BLaER1 (cell line): ENCODE measurements around the gene SMIM1.

ENCODE experiments used
- H3K27ac ChIP-seq: shearing (Covaris generic); formaldehyde crosslinking; 2 replicates; pipeline ENCODE4 v1.8.1; 2022
- H3K27me3 ChIP-seq: shearing (Covaris generic); formaldehyde crosslinking; 2 replicates; pipeline ENCODE4 v1.8.1; 2022
- H3K36me3 ChIP-seq: shearing (Covaris generic); formaldehyde crosslinking; 2 replicates; pipeline ENCODE4 v1.8.1; 2022
- H3K4me1 ChIP-seq: shearing (Covaris generic); formaldehyde crosslinking; 2 replicates; pipeline ENCODE4 v1.8.1; 2022
- H3K4me2 ChIP-seq: shearing (Covaris generic); formaldehyde crosslinking; 2 replicates; pipeline ENCODE4 v1.8.1; 2022
- H3K4me3 ChIP-seq: shearing (Covaris generic); formaldehyde crosslinking; 2 replicates; pipeline ENCODE4 v1.8.1; 2022
- H3K9ac ChIP-seq: shearing (Covaris generic); formaldehyde crosslinking; 2 replicates; pipeline ENCODE4 v1.8.1; 2022
- H3K9me3 ChIP-seq: shearing (Covaris generic); formaldehyde crosslinking; 2 replicates; pipeline ENCODE4 v1.8.1; 2022
- H4K20me1 ChIP-seq: shearing (Covaris generic); formaldehyde crosslinking; 2 replicates; pipeline ENCODE4 v1.8.1; 2022
- Cebpa-rat ChIP-seq: shearing (Covaris generic); IDR thresholded peaks from 2 replicates; pipeline ENCODE4 v1.8.1; 2022

Gene SMIM1

DNA sequence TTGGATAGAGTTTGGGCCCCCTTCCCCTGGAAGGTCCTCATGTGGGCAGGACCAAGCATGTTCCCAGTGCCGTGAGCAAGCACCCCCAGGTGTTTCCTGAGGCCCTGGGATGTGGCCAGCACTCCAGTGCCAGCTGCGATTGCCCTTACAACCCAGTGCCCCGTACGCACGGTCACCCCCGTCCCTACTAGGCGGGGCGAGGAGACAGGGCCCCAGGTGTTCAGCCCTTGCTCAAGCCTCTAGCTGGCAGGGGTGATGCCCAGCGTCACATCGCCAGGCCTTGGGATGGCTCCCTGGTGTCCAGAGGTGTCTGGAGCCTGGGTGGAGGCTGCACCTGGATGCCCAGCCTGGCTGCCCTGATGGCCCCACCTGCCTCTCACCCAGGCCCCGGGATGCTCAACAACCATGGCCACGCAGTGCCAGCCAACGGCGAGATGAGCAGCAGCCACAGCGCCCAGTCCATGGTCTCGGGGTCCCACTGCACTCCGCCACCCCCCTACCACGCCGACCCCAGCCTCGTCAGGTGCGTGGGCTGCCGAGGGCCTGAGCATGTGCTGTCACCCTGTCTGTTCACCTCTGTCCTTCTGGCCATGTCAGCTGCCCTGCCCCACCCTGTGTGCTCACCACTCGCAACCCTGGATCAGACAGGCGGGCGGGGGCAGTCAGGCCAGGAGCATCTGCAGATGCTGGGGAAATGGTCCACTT lies 41.9 kb upstream of the SMIM1 start:
- H3K9me3 ChIP-seq, result no peaks in the 10 kb centered on the region
- H3K4me1 ChIP-seq, result peaks cover 37% of the 10 kb centered on the region
- H3K4me3 ChIP-seq, result no peak overlapping the region

DNA sequence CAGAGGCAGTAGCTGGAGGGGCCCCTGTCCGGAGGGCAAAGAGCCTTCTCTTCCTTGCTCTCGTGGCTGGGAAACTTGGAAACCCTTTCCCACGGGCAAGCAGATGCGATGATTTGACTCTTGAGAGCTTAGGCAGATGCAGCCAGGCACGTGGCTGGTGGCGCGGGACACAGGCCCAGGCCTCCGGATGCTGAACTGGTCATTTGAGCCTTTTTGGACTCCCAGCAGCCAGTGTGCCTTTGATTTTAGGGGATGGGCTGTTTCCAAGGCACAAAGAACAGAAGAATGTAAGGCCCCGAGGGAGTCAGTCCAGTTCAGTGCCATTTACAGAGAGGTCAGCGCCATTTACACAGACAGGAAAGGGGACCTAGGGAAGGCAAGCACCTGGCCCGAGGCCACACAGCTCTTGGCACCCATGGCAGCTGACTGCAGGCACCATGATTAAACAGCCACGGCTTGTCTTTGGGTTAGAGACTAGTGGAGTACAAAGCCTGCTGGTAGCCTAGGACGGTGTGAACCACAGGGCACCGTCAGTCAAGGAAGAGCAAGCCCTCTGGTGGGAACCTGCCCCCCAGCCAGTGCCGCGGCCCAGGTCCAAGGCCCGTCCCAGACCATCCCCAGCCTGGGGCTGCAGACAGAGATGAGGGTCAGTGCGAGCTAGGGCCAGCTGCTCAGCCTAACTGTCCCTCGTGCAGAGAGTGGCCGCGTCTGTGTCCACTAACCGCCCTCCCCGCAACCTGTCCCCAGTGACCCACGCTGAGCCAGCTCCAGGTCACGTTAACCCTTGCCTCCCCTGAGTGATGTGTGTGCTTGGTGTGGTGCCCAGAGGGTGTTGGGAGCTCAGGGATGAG lies 40.7 kb upstream of the SMIM1 start:
- Histone ChIP-seq H3K4me2 (peak overlapping the region; percentile 69; the same call in 1 of the 2 replicates), H3K9ac (no peak overlapping the region)

More for the DNA sequence above, 41.9 kb upstream of the SMIM1 start:
- H3K27ac ChIP-seq, result 0 out of 2 replicates have a peak overlapping the region, but pooled peaks have one; percentile 22
- peaks cover 13% of the 10 kb centered on the region for H3K36me3 ChIP-seq
- H3K9ac ChIP-seq, result no peak overlapping the region
- H3K27me3 ChIP-seq, result peaks cover 12% of the 10 kb centered on the region; the same call in 1 of the 2 replicates
- peak overlapping the region; percentile 69 for H3K4me2 ChIP-seq
- no peaks in the 10 kb centered on the region; the same call in 1 of the 2 replicates for H4K20me1 ChIP-seq
- TF ChIP-seq Cebpa-rat, result no peak

DNA sequence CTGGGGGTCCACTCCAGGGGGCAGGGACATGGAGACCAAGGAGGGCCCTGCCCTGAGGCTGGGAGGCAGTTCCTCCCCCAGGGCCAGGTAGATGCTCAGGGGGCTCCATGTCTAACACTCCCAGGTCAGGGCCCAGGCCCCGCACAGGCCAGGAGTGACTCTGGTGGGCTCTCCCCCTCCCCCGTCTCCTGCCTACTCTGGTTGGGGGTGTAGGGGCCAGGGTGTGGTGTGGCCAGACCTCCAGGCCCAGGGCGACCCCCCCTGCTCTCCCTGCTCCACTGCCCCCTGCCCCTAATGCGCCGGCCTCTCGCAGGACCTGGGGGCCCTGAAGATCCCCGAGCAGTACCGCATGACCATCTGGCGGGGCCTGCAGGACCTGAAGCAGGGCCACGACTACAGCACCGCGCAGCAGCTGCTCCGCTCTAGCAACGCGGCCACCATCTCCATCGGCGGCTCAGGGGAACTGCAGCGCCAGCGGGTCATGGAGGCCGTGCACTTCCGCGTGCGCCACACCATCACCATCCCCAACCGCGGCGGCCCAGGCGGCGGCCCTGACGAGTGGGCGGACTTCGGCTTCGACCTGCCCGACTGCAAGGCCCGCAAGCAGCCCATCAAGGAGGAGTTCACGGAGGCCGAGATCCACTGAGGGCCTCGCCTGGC lies 40.0 kb upstream of the SMIM1 start:
- Histone ChIP-seq H3K9ac (no peak overlapping the region), H3K4me2 (no peak overlapping the region), H3K4me3 (no peak overlapping the region), H3K9me3 (no peaks in the 10 kb centered on the region), H3K36me3 (peaks cover 30% of the 10 kb centered on the region), H3K27ac (no peak overlapping the region), H3K4me1 (peaks cover 46% of the 10 kb centered on the region), H3K27me3 (peaks cover 12% of the 10 kb centered on the region; the same call in 1 of the 2 replicates), H4K20me1 (no peaks in the 10 kb centered on the region; the same call in 1 of the 2 replicates)
- no peak for TF ChIP-seq Cebpa-rat

More for the DNA sequence above, 40.7 kb upstream of the SMIM1 start:
- Histone ChIP-seq H3K9me3 (no peaks in the 10 kb centered on the region), H3K27ac (no peak overlapping the region), H3K4me1 (peaks cover 46% of the 10 kb centered on the region), H3K36me3 (peaks cover 24% of the 10 kb centered on the region), H3K27me3 (peaks cover 12% of the 10 kb centered on the region; the same call in 1 of the 2 replicates), H3K4me3 (no peak overlapping the region), H4K20me1 (no peaks in the 10 kb centered on the region; the same call in 1 of the 2 replicates)
- no peak for TF ChIP-seq Cebpa-rat

DNA sequence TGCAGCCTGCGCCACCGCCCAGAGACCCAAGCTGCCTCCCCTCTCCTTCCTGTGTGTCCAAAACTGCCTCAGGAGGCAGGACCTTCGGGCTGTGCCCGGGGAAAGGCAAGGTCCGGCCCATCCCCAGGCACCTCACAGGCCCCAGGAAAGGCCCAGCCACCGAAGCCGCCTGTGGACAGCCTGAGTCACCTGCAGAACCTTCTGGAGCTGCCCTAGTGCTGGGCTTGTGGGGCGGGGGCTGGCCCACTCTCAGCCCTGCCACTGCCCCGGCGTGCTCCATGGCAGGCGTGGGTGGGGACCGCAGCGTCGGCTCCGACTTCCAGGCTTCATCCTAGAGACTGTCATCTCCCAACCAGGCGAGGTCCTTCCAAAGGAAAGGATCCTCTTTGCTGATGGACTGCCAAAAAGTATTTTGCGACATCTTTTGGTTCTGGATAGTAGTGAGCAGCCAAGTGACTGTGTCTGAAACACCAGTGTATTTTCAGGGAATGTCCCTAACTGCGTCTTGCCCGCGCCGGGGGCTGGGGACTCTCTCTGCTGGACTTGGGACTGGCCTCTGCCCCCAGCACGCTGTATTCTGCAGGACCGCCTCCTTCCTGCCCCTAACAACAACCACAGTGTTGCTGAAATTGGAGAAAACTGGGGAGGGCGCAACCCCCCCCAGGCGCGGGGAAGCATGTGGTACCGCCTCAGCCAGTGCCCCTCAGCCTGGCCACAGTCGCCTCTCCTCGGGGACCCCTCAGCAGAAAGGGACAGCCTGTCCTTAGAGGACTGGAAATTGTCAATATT lies 39.3 kb upstream of the SMIM1 start:
- Histone ChIP-seq H3K27ac (no peak overlapping the region), H3K36me3 (peaks cover 36% of the 10 kb centered on the region), H4K20me1 (no peaks in the 10 kb centered on the region; the same call in 1 of the 2 replicates), H3K9me3 (no peaks in the 10 kb centered on the region), H3K27me3 (peaks cover 12% of the 10 kb centered on the region; the same call in 1 of the 2 replicates), H3K4me1 (peaks cover 46% of the 10 kb centered on the region), H3K9ac (no peak overlapping the region), H3K4me2 (no peak overlapping the region), H3K4me3 (no peak overlapping the region)
- TF ChIP-seq Cebpa-rat, result no peak

DNA sequence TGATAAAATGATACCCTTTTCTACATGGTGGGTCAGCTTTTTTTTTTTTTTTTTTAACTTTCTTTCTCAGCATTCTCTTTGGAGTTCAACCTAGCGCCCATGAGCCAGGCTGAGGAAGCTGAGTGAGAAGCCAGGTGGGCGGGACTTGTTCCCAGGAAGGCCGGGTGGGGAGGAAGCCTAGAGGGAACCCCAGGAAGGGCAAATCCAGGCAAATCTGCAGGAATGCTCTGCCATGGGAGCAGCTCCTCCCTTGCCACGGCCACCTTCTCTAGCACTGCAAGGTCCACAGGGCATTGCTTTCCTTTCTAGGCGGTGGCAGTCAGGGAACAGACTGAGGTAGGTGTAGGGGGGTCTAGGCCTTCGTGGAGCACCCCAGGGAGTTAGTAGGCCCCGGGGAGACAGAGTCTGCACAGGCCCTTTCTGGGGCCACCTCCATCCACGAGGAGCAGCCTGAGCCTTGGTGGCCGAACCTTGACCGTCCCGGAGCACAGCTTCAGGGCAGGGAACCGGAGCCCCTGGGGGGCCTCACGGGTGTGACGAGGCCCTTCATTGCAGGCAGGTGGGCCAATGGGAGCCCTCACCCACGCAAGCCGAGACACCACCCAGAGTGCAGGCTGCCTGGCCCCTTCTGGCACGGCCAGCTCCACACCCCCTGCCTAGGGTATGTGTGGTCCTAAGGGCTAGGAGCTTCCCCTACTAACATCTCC lies 38.5 kb upstream of the SMIM1 start:
- no peak overlapping the region for H3K9ac ChIP-seq
- peaks cover 12% of the 10 kb centered on the region; the same call in 1 of the 2 replicates for H3K27me3 ChIP-seq
- TF ChIP-seq Cebpa-rat, result no peak
- no peak overlapping the region for H3K4me2 ChIP-seq
- H3K4me1 ChIP-seq, result peaks cover 46% of the 10 kb centered on the region
- H3K27ac ChIP-seq, result no peak overlapping the region
- no peaks in the 10 kb centered on the region; the same call in 1 of the 2 replicates for H4K20me1 ChIP-seq
- H3K36me3 ChIP-seq, result peaks cover 44% of the 10 kb centered on the region
- H3K4me3 ChIP-seq, result no peak overlapping the region
- H3K9me3 ChIP-seq, result no peaks in the 10 kb centered on the region

DNA sequence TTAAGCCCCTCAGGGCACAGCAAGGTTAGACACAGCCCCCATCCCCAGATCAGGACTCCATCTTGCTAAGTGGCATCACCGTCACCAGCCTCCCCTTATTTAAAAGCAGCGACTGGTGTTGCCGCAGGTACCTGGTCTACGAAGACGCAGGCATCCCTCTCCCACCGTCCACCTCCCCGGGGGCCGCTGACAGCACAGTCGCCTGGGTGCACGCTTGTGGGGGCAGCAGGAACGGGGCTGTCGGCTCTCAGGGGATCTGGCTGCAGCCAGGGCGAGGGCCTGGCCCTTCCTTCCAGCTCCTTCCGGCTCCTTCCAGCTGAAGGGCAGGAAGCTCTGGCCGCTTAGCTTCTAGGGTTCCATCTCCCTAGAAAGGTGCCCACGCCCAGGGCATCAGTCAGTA lies 37.9 kb upstream of the SMIM1 start:
- Histone ChIP-seq H3K9ac (no peak overlapping the region), H3K4me1 (peaks cover 44% of the 10 kb centered on the region), H3K27me3 (peaks cover 9% of the 10 kb centered on the region; the same call in 1 of the 2 replicates), H4K20me1 (no peaks in the 10 kb centered on the region; the same call in 1 of the 2 replicates), H3K27ac (no peak overlapping the region), H3K9me3 (no peaks in the 10 kb centered on the region), H3K4me3 (no peak overlapping the region), H3K36me3 (peaks cover 50% of the 10 kb centered on the region), H3K4me2 (no peak overlapping the region)
- no peak for TF ChIP-seq Cebpa-rat

DNA sequence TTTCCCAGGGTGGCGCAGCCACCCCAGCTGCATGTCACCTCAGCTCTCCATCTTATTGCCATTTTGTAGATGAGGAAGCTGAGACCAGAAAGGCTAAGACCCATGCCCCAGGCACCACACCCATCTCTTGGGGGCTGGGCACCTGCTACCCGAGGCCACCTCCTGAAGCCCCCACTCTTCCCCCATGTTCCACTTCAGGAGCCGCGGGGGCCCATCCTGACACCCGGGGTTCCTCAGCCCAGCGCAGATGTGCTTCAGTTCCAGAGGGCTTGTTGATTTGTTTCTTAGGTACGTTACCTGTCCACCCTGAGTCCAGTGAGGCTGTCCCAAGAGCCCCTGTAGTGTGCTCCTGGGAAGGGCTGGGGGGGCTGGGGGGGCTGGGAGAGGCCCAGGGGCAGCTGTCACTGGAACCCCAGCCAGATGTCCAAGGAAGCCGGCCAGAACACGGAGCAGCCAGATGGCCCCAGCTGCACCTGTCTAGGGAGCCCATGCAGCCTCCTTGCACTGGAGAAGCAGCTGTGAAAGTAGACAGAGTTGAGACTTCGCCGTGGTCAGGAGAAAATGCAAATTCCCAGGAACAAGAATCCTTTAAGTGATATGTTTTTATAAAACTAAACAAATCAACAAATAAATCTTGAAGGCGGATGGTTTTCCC lies 37.4 kb upstream of the SMIM1 start:
- Histone ChIP-seq H3K4me2 (0 out of 2 replicates have a peak overlapping the region, but pooled peaks have one; percentile 23), H3K27me3 (0 out of 2 replicates have a peak, but pooled peaks cover 4% of the 10 kb centered on the region), H3K9me3 (no peaks in the 10 kb centered on the region), H4K20me1 (no peaks in the 10 kb centered on the region), H3K27ac (0 out of 2 replicates have a peak overlapping the region, but pooled peaks have one; percentile 24), H3K4me1 (peaks cover 39% of the 10 kb centered on the region), H3K4me3 (no peak overlapping the region), H3K36me3 (peaks cover 55% of the 10 kb centered on the region), H3K9ac (no peak overlapping the region)
- no peak for TF ChIP-seq Cebpa-rat

DNA sequence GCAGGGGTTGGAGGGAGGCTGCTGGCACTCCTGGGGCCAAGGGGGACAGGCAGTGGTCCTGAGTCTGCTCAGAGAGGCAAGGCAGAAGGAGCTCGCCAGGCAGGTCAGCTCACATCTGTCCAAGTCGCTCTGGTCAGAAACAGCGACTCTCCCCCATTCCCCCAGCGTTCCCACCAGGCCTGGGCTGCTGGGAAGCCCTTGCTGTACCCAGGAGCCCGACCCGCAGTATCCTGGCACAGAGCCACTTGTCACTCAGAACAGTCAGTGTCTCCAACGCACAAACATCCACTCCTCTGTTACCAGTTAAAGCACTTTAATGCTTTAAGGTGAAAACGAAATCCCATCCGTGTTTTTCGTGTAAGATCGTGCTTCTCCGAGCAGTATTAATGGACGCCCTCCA lies 36.9 kb upstream of the SMIM1 start:
- no peaks in the 10 kb centered on the region for H3K9me3 ChIP-seq

More for the DNA sequence above, 36.9 kb upstream of the SMIM1 start:
- Histone ChIP-seq H4K20me1 (no peaks in the 10 kb centered on the region), H3K4me2 (peak overlapping the region; percentile 23; the same call in 1 of the 2 replicates), H3K36me3 (peaks cover 60% of the 10 kb centered on the region), H3K27ac (0 out of 2 replicates have a peak overlapping the region, but pooled peaks have one; percentile 24), H3K9ac (0 out of 2 replicates have a peak overlapping the region, but pooled peaks have one; percentile 10), H3K27me3 (0 out of 2 replicates have a peak, but pooled peaks cover 4% of the 10 kb centered on the region), H3K4me1 (peaks cover 33% of the 10 kb centered on the region), H3K4me3 (no peak overlapping the region)
- TF ChIP-seq Cebpa-rat, result no peak
